HepG2 (cell line): ENCODE data around the gene NFE2L1. TPM values are rescaled to one million over a fixed set of nuclear protein-coding genes. Genes with fewer than 3 reads are reported as not detected.
A peak's percentile ranks its signal among the peaks of the same experiment; 100 is the strongest.

ENCODE experiments used
- CBX1 ChIP-seq: IDR thresholded peaks from one replicate; pipeline ENCODE4 v1.6.1; 2016; ENCODE audit warnings: antibody characterized with exemption, low read depth
- MEIS1 ChIP-seq: sonication (generic); formaldehyde crosslinking; IDR thresholded peaks from 2 replicates; pipeline ENCODE4 v1.9.0; 2021; ENCODE audit warnings: mild to moderate bottlenecking, missing genetic modification reagents, moderate library complexity, borderline replicate concordance
- NCOA2 ChIP-seq: sonication (generic); formaldehyde crosslinking; IDR thresholded peaks from 2 replicates; pipeline ENCODE4 v1.8.0; 2022; ENCODE audit warnings: inconsistent platforms
- NFAT5 ChIP-seq: sonication (generic); formaldehyde crosslinking; IDR thresholded peaks from 2 replicates; pipeline ENCODE4 v1.4.0; 2020; ENCODE audit warnings: missing genetic modification reagents
- PRDM15 ChIP-seq: sonication (generic); formaldehyde crosslinking; IDR thresholded peaks from 2 replicates; pipeline ENCODE4 v1.4.0; 2020; ENCODE audit warnings: missing genetic modification reagents
- SP1 ChIP-seq, 2 experiments: fragments of 450-650 bp in 1 of 2; sonication (generic) in 1 of 2; formaldehyde crosslinking in 1 of 2; IDR thresholded peaks; 2 replicates each; pipeline versions ENCODE4 v1.4.0 to v1.6.1; 2016 to 2020; ENCODE audit warnings: missing genetic modification reagents in 1 of 2
- TRIM22 ChIP-seq: fragments of 450-650 bp; IDR thresholded peaks from 2 replicates; pipeline ENCODE4 v1.6.1; 2017
- ZFP62 ChIP-seq: sonication (generic); formaldehyde crosslinking; IDR thresholded peaks from 2 replicates; pipeline ENCODE4 v1.4.0; 2020; ENCODE audit warnings: missing genetic modification reagents
- ZNF142 ChIP-seq: sonication (generic); formaldehyde crosslinking; IDR thresholded peaks from 2 replicates; pipeline ENCODE4 v1.4.0; 2020; ENCODE audit warnings: missing genetic modification reagents
- polyA plus RNA-seq, 8 experiments: library from polyadenylated mRNA; depleted of rRNA in 3 of 8; stranded (reverse) in 7 of 8; unstranded in 1 of 8; fragments of >200 nt; fragmentation: Illumina TruSeq in 4 of 8; extraction: Trizol in 4 of 8; gene quantifications; 2 replicates each; pipeline versions ENCODE4 v1.2.1 to v1.2.3, GENCODE V29; 2011 to 2016; ENCODE audit warnings: low read depth in 4 of 8, missing spikeins in 1 of 8, mixed read lengths in 1 of 8; ENCODE audit not compliant: insufficient read depth in 1 of 8
- total RNA-seq, 5 experiments: library from RNA; depleted of rRNA; stranded (reverse); fragments of >200 nt; fragmentation: Illumina TruSeq; extraction: Trizol; gene quantifications; 2 replicates each; pipeline ENCODE4 v1.2.3, GENCODE V29; 2016; ENCODE audit warnings: low read depth in 1 of 5

Gene NFE2L1
- total and polyA plus RNA-seq, 2 of the 13 experiments (the other 11 are each of a cell fraction or from before 2014, with no cell fraction given): 67.0 to 234 TPM

- TF ChIP-seq NFAT5 (CRISPR knock-in tag) (no peak; the same call in 1 of the 2 replicates), NCOA2 (CRISPR knock-in tag) (no peak), CBX1 (peak; percentile 48), ZNF142 (CRISPR knock-in tag) (no peak; the same call in 1 of the 2 replicates), ZFP62 (CRISPR knock-in tag) (no peak), TRIM22 (no peak), PRDM15 (no peak), MEIS1 (CRISPR knock-in tag) (peak; percentile 58; the same call in 1 of the 2 replicates), SP1 (IDR thresholded peaks at IDR 0.05) (no peak), SP1 (CRISPR knock-in tag; IDR thresholded peaks at IDR 0.05) (peak; percentile 91)
These were observed 22.9 kb upstream of the NFE2L1 start (continued) for GRCh38 chr17:48025040-48025903.
